T-helper 1 cell treated with Interleukin-12 subunit alpha and Interleukin-12 subunit beta and Interleukin-4 antibody, amounts not matched to agents 30 ng/mL and 1 ng/mL, for 36 hours (primary cell): ENCODE results near the gene ZNF441. TPM values are rescaled to one million over a fixed set of nuclear protein-coding genes. Genes with fewer than 3 reads are reported as not detected.
"Not testable (repeated sequence)": the region's sequence is repeated elsewhere in the genome, so short reads cannot be mapped to it uniquely, and the experiment has no call there.

Experiments
- intact Hi-C: fragments of 100-400 bp; cut with micrococcal nuclease; formaldehyde crosslinking; loops from one replicate; pipeline ENCODE4 v1.15.1; 2024
- total RNA-seq: library from RNA; stranded (reverse); gene quantifications from 2 replicates; pipeline ENCODE4 v1.2.3, GENCODE V29; 2022

The ZNF441 gene
- total RNA-seq, 1 donor from 2014 or later = 5.6 TPM

- intact Hi-C loops = not testable (repeated sequence)
These were observed 9.9 kb downstream of the ZNF441 start for GRCh38 chr19:11776669-11777068.

GRCh38 chr19:11780431-11781020 is 13.7 kb downstream of the ZNF441 start:
- intact Hi-C loops = no loop called here

GRCh38 chr19:11781295-11782057 is 14.7 kb downstream of the ZNF441 start:
- intact Hi-C loops = no loop called here

GRCh38 chr19:11783767-11784166 is 17.0 kb downstream of the ZNF441 start:
- intact Hi-C loops = no loop called here

- intact Hi-C loops = no loop called here
These were observed 17.6 kb downstream of the ZNF441 start for GRCh38 chr19:11784356-11784755.

- intact Hi-C loops = no loop called here
These were observed 20.7 kb downstream of the ZNF441 start for GRCh38 chr19:11787536-11787935.

- intact Hi-C loops = no loop called here
These were observed 26.1 kb downstream of the ZNF441 start for GRCh38 chr19:11792942-11793341.

GRCh38 chr19:11797491-11797890 is 30.7 kb downstream of the ZNF441 start:
- intact Hi-C loops = loop anchor here (1.0 to 5.0 kb wide), 4 partner anchors 126 to 344 kb away; partner anchors contain the start of gene ZNF878

GRCh38 chr19:11798391-11799330 is 31.9 kb downstream of the ZNF441 start, which contains the start of gene ZNF491:
ZNF491 (plus strand) TSS chr19:11798523; CDS start chr19:11805954, 7,431 bp downstream.
- intact Hi-C loops = loop anchor here (1.0 to 5.0 kb wide), 5 partner anchors 16 to 254 kb away; partner anchors contain the start of genes ZNF440, ZNF441, ZNF763 and ZNF878

- intact Hi-C loops = no loop called here
These were observed 39.7 kb downstream of the ZNF441 start for GRCh38 chr19:11806354-11807098.

- intact Hi-C loops = no loop called here
These were observed 40.2 kb downstream of the ZNF441 start for GRCh38 chr19:11807099-11807380.

- intact Hi-C loops = loop anchor here (1.0 to 5.0 kb wide), 8 partner anchors 15 to 327 kb away; partner anchors contain the start of genes ELOF1, ZNF20, ZNF439 and ZNF441
These were observed 46.9 kb downstream of the ZNF441 start for GRCh38 chr19:11813703-11814028.

- intact Hi-C loops = loop anchor here (1.0 to 5.0 kb wide), 8 partner anchors 16 to 326 kb away; partner anchors contain the start of genes ELOF1, ZNF20, ZNF439 and ZNF441
These were observed 47.4 kb downstream of the ZNF441 start, which contains the start of gene ZNF440 for GRCh38 chr19:11814029-11814699. ZNF440 (plus strand) TSS chr19:11814273; CDS start chr19:11814448, 175 bp downstream.

- intact Hi-C loops = loop anchor here (1.0 to 5.0 kb wide), 8 partner anchors 16 to 326 kb away; partner anchors contain the start of genes ELOF1, ZNF20, ZNF439 and ZNF441
These were observed 47.9 kb downstream of the ZNF441 start for GRCh38 chr19:11814700-11815035.

- intact Hi-C loops = no loop called here
These were observed 54.8 kb downstream of the ZNF441 start for GRCh38 chr19:11821474-11822109.

GRCh38 chr19:11828957-11829876 is 62.4 kb downstream of the ZNF441 start:
- intact Hi-C loops = not testable (repeated sequence)

GRCh38 chr19:11832253-11832912 is 65.6 kb downstream of the ZNF441 start:
- intact Hi-C loops = no loop called here

GRCh38 chr19:11833541-11833940 is 66.7 kb downstream of the ZNF441 start:
- intact Hi-C loops = no loop called here
